ENCODE measurements around the gene SNX3.

The SNX3 gene

DNA sequence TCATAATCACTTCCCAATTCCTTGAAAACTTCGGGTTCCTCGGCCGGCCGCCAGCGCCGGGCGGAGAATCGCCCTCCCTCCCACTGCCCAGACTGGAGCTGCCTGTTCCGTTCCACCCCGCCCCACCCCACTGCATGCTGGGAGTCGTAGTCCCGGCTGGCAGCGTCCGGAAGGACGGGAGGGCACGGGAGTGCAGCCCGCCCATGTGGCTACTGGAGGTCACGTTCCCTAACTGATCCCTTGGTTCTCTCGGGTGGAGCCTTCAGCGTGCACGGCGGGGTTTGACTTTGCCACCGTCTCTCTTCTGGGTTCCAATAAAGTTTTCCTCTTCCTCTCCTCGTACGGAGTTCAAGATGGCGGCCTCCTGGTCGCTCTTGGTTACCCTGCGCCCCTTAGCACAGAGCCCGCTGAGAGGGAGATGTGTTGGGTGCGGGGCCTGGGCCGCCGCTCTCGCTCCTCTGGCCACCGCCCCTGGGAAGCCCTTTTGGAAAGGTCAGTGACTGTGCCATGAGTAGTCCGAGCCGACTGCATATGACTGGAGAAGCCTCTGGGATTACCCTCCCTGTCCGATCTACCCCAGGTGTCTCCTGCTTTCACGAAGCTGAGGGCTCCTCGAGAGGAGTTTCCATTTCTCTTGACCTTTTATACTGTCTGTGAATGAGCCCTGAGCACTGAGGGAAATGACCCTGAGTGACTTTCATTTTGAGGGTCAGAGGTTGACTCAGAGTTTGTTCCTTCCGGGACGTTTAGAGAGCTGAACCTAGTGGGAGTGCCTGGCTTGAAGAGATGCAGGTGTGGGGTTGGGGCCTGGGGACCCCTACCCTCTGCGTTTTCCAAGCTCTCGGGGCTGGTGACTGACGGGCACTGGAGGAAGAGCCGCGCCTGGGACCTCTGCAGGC, 34.1 kb upstream of the SNX3 start, which contains the start of gene AFG1L (continued):
- TF ChIP-seq ZBTB11 (tag by site-specific recombination; conservative IDR thresholded peaks at IDR 0.05; ENCODE audit: low read depth) = peak; percentile 75
- TF ChIP-seq ZNF830 (tag by site-specific recombination; IDR thresholded peaks at IDR 0.05; ENCODE audit: low read depth) = no peak
- TF ChIP-seq ZNF548 (tag by site-specific recombination; IDR thresholded peaks at IDR 0.05) = no peak
- peak; percentile 75 for TF ChIP-seq SP7 (tag by site-specific recombination; IDR thresholded peaks at IDR 0.05)
- TF ChIP-seq ZNF404 (tag by site-specific recombination; IDR thresholded peaks at IDR 0.05) = no peak
- no peak for TF ChIP-seq RBAK (tag by site-specific recombination; IDR thresholded peaks at IDR 0.05)
- TF ChIP-seq ZFP3 (tag by site-specific recombination; IDR thresholded peaks at IDR 0.05; ENCODE audit: low read depth) = no peak
- TF ChIP-seq, protein P1, sequence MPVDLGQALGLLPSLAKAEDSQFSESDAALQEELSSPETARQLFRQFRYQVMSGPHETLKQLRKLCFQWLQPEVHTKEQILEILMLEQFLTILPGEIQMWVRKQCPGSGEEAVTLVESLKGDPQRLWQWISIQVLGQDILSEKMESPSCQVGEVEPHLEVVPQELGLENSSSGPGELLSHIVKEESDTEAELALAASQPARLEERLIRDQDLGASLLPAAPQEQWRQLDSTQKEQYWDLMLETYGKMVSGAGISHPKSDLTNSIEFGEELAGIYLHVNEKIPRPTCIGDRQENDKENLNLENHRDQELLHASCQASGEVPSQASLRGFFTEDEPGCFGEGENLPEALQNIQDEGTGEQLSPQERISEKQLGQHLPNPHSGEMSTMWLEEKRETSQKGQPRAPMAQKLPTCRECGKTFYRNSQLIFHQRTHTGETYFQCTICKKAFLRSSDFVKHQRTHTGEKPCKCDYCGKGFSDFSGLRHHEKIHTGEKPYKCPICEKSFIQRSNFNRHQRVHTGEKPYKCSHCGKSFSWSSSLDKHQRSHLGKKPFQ (tag by site-specific recombination; IDR thresholded peaks at IDR 0.05) = no peak
- TF ChIP-seq ZNF658 (tag by site-specific recombination; IDR thresholded peaks at IDR 0.05) = no peak
- no peak for TF ChIP-seq ZNF670 (tag by site-specific recombination; IDR thresholded peaks at IDR 0.05; ENCODE audit: low read depth)
- TF ChIP-seq GFI1B (tag by site-specific recombination; IDR thresholded peaks at IDR 0.05) = no peak
- TF ChIP-seq REPIN1 (tag by site-specific recombination; IDR thresholded peaks at IDR 0.05; ENCODE audit: low read depth) = no peak; the same call in 1 of the 2 replicates
- peak; percentile 57; the same call in 1 of the 2 replicates for TF ChIP-seq PRDM1 (tag by site-specific recombination; IDR thresholded peaks at IDR 0.05)
- TF ChIP-seq ZNF175 (tag by site-specific recombination; IDR thresholded peaks at IDR 0.05) = no peak
- no peak for TF ChIP-seq ZBTB44 (tag by site-specific recombination; IDR thresholded peaks at IDR 0.05)
- TF ChIP-seq PRDM10 (tag by site-specific recombination; IDR thresholded peaks at IDR 0.05) = peak; percentile 96
- TF ChIP-seq ZNF169 (tag by site-specific recombination; IDR thresholded peaks at IDR 0.05) = no peak
- TF ChIP-seq SP3 (tag by site-specific recombination; IDR thresholded peaks at IDR 0.05) = peak; percentile 96
- peak; percentile 28; the same call in 1 of the 2 replicates for TF ChIP-seq GLIS1 (tag by site-specific recombination; IDR thresholded peaks at IDR 0.05)
- no peak for TF ChIP-seq ZNF449 (tag by site-specific recombination; IDR thresholded peaks at IDR 0.05)
- no peak for TF ChIP-seq ZFP41 (tag by site-specific recombination; IDR thresholded peaks at IDR 0.05; ENCODE audit: borderline replicate concordance)
- peak; percentile 69 for TF ChIP-seq WT1 (tag by site-specific recombination; IDR thresholded peaks at IDR 0.05)
- no peak for TF ChIP-seq ZNF704 (tag by site-specific recombination; IDR thresholded peaks at IDR 0.05)
- TF ChIP-seq SCRT1 (tag by site-specific recombination; IDR thresholded peaks at IDR 0.05; ENCODE audit: borderline replicate concordance) = no peak
- peak; percentile 39 for TF ChIP-seq ZNF580 (tag by site-specific recombination; IDR thresholded peaks at IDR 0.05)

Measured in HEK293 (cell line).